ENCODE measurements around the gene NDUFA7.
"Not testable (repeated sequence)": the region's sequence is repeated elsewhere in the genome, so short reads cannot be mapped to it uniquely, and the experiment has no call there.

NDUFA7 gene

DNA sequence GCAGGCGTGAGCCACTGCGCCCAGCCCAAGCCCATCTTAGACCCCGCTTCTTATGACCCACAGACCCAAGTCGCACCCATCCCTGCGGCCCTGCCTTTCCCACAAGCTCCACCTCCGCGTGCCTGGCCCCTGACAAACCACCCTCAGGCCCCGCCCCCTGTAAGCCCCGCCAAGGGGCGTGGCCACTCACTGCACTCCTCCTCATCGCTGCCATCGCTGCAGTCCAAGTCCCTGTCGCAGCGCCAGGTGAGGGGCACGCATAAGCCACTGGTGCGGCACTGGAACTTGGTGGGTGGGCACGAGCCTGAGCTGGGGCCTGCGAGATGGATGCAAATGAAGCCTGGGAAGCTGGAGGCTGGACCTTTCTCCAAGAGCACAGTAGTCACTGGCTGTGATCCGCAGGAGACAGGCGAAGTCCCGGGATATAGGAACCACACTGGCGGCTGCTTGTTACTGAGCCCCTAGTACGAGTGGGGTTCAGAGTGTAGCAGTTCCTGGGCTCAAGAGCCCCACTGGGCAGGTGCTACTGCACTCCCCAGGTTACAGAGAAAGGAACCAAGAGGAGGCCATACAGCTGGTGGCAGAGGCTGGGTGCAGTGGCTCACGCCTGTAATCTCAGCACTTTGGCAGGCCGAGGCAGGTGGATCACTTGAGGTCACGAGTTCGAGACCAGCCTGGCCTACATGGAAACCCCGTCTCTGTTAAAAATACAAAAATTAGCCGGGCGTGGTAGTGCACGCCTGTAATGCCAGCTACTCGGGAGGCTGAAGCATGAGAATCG is 16.1 kb downstream of the NDUFA7 start:
- Histone ChIP-seq H3K9me2 (replicated peaks; ENCODE audit: insufficient read depth, low read length) (no peaks in the 10 kb centered on the region), H3K4me2 (ENCODE audit: low read depth, low read length) (no peak overlapping the region), H3K4me3 (ENCODE audit: low read length) (no peak overlapping the region), H3K27me3 (replicated peaks; ENCODE audit: insufficient read depth, low read length) (no peaks in the 10 kb centered on the region), H4K20me1 (ENCODE audit: insufficient read depth, low read length) (no peaks in the 10 kb centered on the region), H3K4me1 (ENCODE audit: low read length) (peaks cover 6% of the 10 kb centered on the region), H2AFZ (ENCODE audit: low read length) (no peak overlapping the region), H3K36me3 (replicated peaks; ENCODE audit: insufficient read depth, low read length) (peaks cover 8% of the 10 kb centered on the region), H3F3A (ENCODE audit: insufficient read depth, low read length) (peaks cover 3% of the 10 kb centered on the region; the same call in 1 of the 2 replicates), H3K27ac (ENCODE audit: low read length) (no peak overlapping the region), H3K79me2 (ENCODE audit: low read length) (peaks cover 52% of the 10 kb centered on the region), H3K9ac (ENCODE audit: low read length) (no peak overlapping the region), H3K9me3 (replicated peaks; ENCODE audit: insufficient read depth, low read length) (no peaks in the 10 kb centered on the region)
- no peak for DNase-seq
- TF ChIP-seq, protein P1, sequence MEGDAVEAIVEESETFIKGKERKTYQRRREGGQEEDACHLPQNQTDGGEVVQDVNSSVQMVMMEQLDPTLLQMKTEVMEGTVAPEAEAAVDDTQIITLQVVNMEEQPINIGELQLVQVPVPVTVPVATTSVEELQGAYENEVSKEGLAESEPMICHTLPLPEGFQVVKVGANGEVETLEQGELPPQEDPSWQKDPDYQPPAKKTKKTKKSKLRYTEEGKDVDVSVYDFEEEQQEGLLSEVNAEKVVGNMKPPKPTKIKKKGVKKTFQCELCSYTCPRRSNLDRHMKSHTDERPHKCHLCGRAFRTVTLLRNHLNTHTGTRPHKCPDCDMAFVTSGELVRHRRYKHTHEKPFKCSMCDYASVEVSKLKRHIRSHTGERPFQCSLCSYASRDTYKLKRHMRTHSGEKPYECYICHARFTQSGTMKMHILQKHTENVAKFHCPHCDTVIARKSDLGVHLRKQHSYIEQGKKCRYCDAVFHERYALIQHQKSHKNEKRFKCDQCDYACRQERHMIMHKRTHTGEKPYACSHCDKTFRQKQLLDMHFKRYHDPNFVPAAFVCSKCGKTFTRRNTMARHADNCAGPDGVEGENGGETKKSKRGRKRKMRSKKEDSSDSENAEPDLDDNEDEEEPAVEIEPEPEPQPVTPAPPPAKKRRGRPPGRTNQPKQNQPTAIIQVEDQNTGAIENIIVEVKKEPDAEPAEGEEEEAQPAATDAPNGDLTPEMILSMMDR (IDR thresholded peaks at IDR 0.05; ENCODE audit: low read length) = no peak
- no peak for TF ChIP-seq EZH2 (optimal IDR thresholded peaks at IDR 0.05; ENCODE audit: low read depth, low read length)
- no peak for TF ChIP-seq EZH2phosphoT487 (IDR thresholded peaks at IDR 0.05; ENCODE audit: low read length)

DNA sequence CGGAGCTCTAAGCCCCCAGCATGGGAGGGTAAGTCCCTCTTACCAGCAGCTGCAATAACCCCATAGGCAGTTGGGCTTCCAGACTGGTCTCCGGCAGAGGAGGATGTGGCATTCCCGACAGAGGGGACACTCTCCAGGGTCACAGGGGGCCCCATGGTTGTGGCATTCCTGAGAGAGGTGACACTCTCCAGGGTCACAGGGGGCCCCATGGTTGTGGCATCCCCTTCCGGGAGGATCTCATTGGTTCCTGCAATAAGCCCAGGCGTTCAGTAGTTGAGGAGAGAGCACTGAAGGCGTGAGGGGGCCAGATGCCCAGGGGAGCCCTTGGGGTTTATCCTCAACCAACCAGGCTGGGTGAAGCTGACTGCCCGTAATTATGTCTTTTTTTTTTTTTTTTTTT is 18.4 kb downstream of the NDUFA7 start:
- H3K9me3 ChIP-seq (replicated peaks; ENCODE audit: insufficient read depth, low read length) = no peaks in the 10 kb centered on the region
- no peaks in the 10 kb centered on the region for H3K27me3 ChIP-seq (replicated peaks; ENCODE audit: insufficient read depth, low read length)
- peaks cover 8% of the 10 kb centered on the region for H3K36me3 ChIP-seq (replicated peaks; ENCODE audit: insufficient read depth, low read length)
- H3K9me2 ChIP-seq (replicated peaks; ENCODE audit: insufficient read depth, low read length) = no peaks in the 10 kb centered on the region
- H3F3A ChIP-seq (ENCODE audit: insufficient read depth, low read length) = no peaks in the 10 kb centered on the region
- H3K4me3 ChIP-seq (ENCODE audit: low read length) = no peak overlapping the region
- H2AFZ ChIP-seq (ENCODE audit: low read length) = no peak overlapping the region
- no peaks in the 10 kb centered on the region for H4K20me1 ChIP-seq (ENCODE audit: insufficient read depth, low read length)
- no peak overlapping the region for H3K9ac ChIP-seq (ENCODE audit: low read length)
- H3K27ac ChIP-seq (ENCODE audit: low read length) = no peak overlapping the region
- H3K4me2 ChIP-seq (ENCODE audit: low read depth, low read length) = no peak overlapping the region
- peaks cover 44% of the 10 kb centered on the region for H3K79me2 ChIP-seq (ENCODE audit: low read length)
- no peak for DNase-seq
- no peak for TF ChIP-seq EZH2 (optimal IDR thresholded peaks at IDR 0.05; ENCODE audit: low read depth, low read length)
- no peak for TF ChIP-seq EZH2phosphoT487 (IDR thresholded peaks at IDR 0.05; ENCODE audit: low read length)
- TF ChIP-seq, protein P1 (IDR thresholded peaks at IDR 0.05; ENCODE audit: low read length) = no peak
- H3K4me1 ChIP-seq (ENCODE audit: low read length) = peaks cover 6% of the 10 kb centered on the region

DNA sequence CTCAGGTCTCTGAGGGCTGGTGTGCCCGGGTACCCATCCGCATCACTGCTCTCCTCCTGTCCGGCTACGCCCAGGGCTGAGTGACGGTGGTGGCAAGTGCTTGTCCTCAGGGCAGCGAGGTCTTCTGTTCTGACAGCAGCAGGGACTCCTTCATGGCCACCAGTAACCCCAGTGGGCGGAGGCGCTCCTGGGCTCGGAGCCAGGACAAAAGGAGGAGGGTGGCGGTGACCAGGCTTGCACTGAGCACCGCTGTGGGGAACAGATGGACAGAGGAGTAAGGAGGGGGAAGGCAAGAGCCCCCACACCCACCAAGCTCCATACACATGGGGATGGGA is 18.9 kb downstream of the NDUFA7 start:
- H3K9me3 ChIP-seq (replicated peaks; ENCODE audit: insufficient read depth, low read length) = no peaks in the 10 kb centered on the region
- TF ChIP-seq, protein P1 (IDR thresholded peaks at IDR 0.05; ENCODE audit: low read length) = no peak
- no peak for TF ChIP-seq EZH2phosphoT487 (IDR thresholded peaks at IDR 0.05; ENCODE audit: low read length)
- no peak for TF ChIP-seq EZH2 (optimal IDR thresholded peaks at IDR 0.05; ENCODE audit: low read depth, low read length)
- H3K9ac ChIP-seq (ENCODE audit: low read length) = no peak overlapping the region
- no peak overlapping the region for H3K4me2 ChIP-seq (ENCODE audit: low read depth, low read length)
- peaks cover 39% of the 10 kb centered on the region for H3K79me2 ChIP-seq (ENCODE audit: low read length)
- no peaks in the 10 kb centered on the region for H3K9me2 ChIP-seq (replicated peaks; ENCODE audit: insufficient read depth, low read length)
- H3K36me3 ChIP-seq (replicated peaks; ENCODE audit: insufficient read depth, low read length) = peaks cover 8% of the 10 kb centered on the region
- H3K27me3 ChIP-seq (replicated peaks; ENCODE audit: insufficient read depth, low read length) = no peaks in the 10 kb centered on the region
- H3K27ac ChIP-seq (ENCODE audit: low read length) = no peak overlapping the region
- no peak for DNase-seq
- no peaks in the 10 kb centered on the region for H3F3A ChIP-seq (ENCODE audit: insufficient read depth, low read length)
- no peak overlapping the region for H2AFZ ChIP-seq (ENCODE audit: low read length)
- H3K4me3 ChIP-seq (ENCODE audit: low read length) = no peak overlapping the region
- H4K20me1 ChIP-seq (ENCODE audit: insufficient read depth, low read length) = no peaks in the 10 kb centered on the region
- H3K4me1 ChIP-seq (ENCODE audit: low read length) = peaks cover 6% of the 10 kb centered on the region

DNA sequence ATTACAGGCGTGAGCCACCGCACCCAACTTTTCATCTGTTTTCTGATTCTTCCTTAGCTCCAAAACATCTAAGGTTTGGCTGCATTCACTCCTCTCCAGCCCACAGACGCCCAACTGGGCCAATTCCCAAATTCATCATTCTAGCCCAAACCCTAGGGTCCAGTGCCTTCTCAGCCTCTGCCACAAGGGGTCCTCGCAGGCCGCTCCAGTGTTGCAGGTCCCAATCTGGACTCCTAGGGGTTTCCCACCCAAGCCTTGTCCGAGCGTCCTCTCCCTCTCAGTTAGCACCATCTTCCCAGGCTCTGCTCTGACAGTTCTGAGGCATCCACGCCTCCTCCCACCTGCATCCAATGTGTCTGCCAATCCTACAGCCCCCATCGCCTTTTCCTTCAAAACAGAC is 29.8 kb downstream of the NDUFA7 start:
- not testable (repeated sequence) for H3K79me2 ChIP-seq (ENCODE audit: low read length); H3K9me3 ChIP-seq (replicated peaks; ENCODE audit: insufficient read depth, low read length); H2AFZ ChIP-seq (ENCODE audit: low read length); H3K9ac ChIP-seq (ENCODE audit: low read length); DNase-seq; H4K20me1 ChIP-seq (ENCODE audit: insufficient read depth, low read length); H3K4me1 ChIP-seq (ENCODE audit: low read length); H3K27me3 ChIP-seq (replicated peaks; ENCODE audit: insufficient read depth, low read length); H3K4me2 ChIP-seq (ENCODE audit: low read depth, low read length); H3F3A ChIP-seq (ENCODE audit: insufficient read depth, low read length); H3K36me3 ChIP-seq (replicated peaks; ENCODE audit: insufficient read depth, low read length); H3K27ac ChIP-seq (ENCODE audit: low read length); H3K9me2 ChIP-seq (replicated peaks; ENCODE audit: insufficient read depth, low read length); H3K4me3 ChIP-seq (ENCODE audit: low read length)

DNA sequence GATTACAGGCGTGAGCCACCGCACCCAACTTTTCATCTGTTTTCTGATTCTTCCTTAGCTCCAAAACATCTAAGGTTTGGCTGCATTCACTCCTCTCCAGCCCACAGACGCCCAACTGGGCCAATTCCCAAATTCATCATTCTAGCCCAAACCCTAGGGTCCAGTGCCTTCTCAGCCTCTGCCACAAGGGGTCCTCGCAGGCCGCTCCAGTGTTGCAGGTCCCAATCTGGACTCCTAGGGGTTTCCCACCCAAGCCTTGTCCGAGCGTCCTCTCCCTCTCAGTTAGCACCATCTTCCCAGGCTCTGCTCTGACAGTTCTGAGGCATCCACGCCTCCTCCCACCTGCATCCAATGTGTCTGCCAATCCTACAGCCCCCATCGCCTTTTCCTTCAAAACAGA is 44.7 kb downstream of the NDUFA7 start:
- not testable (repeated sequence) for H3K27me3 ChIP-seq (replicated peaks; ENCODE audit: insufficient read depth, low read length); DNase-seq; H3K4me2 ChIP-seq (ENCODE audit: low read depth, low read length); H4K20me1 ChIP-seq (ENCODE audit: insufficient read depth, low read length); H3F3A ChIP-seq (ENCODE audit: insufficient read depth, low read length); H3K9me3 ChIP-seq (replicated peaks; ENCODE audit: insufficient read depth, low read length); H2AFZ ChIP-seq (ENCODE audit: low read length); H3K4me1 ChIP-seq (ENCODE audit: low read length); H3K27ac ChIP-seq (ENCODE audit: low read length); H3K9me2 ChIP-seq (replicated peaks; ENCODE audit: insufficient read depth, low read length); H3K36me3 ChIP-seq (replicated peaks; ENCODE audit: insufficient read depth, low read length); H3K9ac ChIP-seq (ENCODE audit: low read length); H3K79me2 ChIP-seq (ENCODE audit: low read length); H3K4me3 ChIP-seq (ENCODE audit: low read length)
